ENCODE measurements around the gene CEP85L. TPM values are rescaled to one million over a fixed set of nuclear protein-coding genes. Genes with fewer than 3 reads are reported as not detected.

CEP85L gene
- polyA plus RNA-seq, 1 experiment: 7.4 TPM

DNA sequence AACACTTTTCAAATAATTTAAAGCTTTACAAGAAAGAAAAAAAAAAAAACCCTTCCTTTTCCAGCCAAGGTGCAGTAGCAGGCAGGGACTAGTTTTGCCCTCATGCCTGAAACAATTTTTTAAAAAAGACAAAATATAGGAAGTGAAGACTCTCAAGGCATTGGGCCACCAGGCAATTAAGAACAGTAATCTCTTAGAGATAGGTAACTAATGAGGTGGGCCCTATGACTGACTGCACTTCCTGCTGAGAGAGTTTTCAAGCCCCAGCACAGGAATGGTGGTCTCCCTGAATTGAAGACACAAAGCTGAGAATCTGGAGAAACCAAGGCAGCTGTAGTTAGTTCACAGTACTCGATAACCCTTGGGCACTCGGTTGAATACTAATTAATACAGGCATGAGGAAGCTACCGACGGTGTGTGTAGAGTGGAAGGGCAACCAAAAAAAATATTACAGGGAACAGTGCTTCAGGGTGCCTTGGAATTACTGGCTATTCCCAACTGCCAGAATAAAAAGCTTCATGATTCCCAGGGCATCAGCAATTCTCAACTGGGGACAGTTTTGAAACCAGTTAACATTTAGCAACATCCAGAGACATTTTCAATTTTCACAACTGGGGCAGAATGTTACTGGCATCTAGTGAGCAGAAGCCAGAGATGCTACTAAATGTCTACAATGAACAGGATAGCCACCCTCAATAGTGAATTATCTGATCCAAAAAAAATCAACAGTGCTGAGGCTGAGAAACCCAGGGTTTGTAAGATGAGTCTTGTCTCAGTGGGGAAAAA, 139.3 kb downstream of the CEP85L start:
- no peak for DNase-seq (ENCODE audit: low read depth, low spot score)
- H3K27me3 ChIP-seq (ENCODE audit: control insufficient read depth, insufficient read depth, low read length): no peaks in the 10 kb centered on the region
- H3K4me3 ChIP-seq (ENCODE audit: low read depth, low read length): no peak overlapping the region
- no peaks in the 10 kb centered on the region for H3K9me3 ChIP-seq (ENCODE audit: control insufficient read depth, insufficient read depth, low read length)
- ChIA-PET CTCF (interaction anchor here (0.6 to 5.3 kb wide), 8 partner anchors 21 to 289 kb away, joined by 3 to 102 read pairs (median 4); no protein-coding TSS in a partner anchor), POLR2A (no interaction called here)
- TF ChIP-seq, protein P1, sequence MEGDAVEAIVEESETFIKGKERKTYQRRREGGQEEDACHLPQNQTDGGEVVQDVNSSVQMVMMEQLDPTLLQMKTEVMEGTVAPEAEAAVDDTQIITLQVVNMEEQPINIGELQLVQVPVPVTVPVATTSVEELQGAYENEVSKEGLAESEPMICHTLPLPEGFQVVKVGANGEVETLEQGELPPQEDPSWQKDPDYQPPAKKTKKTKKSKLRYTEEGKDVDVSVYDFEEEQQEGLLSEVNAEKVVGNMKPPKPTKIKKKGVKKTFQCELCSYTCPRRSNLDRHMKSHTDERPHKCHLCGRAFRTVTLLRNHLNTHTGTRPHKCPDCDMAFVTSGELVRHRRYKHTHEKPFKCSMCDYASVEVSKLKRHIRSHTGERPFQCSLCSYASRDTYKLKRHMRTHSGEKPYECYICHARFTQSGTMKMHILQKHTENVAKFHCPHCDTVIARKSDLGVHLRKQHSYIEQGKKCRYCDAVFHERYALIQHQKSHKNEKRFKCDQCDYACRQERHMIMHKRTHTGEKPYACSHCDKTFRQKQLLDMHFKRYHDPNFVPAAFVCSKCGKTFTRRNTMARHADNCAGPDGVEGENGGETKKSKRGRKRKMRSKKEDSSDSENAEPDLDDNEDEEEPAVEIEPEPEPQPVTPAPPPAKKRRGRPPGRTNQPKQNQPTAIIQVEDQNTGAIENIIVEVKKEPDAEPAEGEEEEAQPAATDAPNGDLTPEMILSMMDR (IDR thresholded peaks at IDR 0.05; ENCODE audit: low read depth, low read length): no peak
- no peak overlapping the region for H3K27ac ChIP-seq (ENCODE audit: low read depth, low read length)

DNA sequence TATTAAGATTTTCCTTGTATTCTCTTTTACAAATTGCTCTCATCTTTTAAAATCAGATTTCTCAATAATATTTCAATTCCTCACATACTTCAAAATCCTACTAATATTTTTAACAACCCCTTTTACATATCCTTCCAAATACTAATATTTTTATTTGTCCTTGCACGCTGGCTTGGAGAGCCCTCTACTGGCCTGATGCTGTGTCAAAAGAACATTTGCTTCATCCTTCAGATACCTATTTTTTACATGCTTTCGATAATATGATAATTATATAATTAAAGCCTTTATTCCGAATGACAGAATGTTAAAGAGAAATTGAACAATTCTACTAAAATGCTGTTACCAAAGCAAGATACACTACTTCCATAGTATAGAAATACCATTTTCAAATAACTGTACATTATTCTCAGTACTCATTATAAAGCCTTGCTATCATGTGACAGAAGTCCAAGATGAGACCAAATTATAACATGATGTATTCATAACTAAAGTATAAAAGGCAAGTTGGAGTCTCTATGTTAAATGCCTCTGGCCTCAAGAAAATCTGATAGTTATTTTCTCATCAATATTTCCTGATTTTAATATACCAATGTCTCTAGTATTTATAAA, 142.3 kb downstream of the CEP85L start:
- TF ChIP-seq, protein P1 (IDR thresholded peaks at IDR 0.05; ENCODE audit: low read depth, low read length): peak; percentile 89
- POLR2A ChIA-PET: no interaction called here
- DNase-seq (ENCODE audit: low read depth, low spot score): peak; percentile 4
- no peaks in the 10 kb centered on the region for H3K9me3 ChIP-seq (ENCODE audit: control insufficient read depth, insufficient read depth, low read length)
- H3K27me3 ChIP-seq (ENCODE audit: control insufficient read depth, insufficient read depth, low read length): no peaks in the 10 kb centered on the region
- H3K27ac ChIP-seq (ENCODE audit: low read depth, low read length): no peak overlapping the region
- CTCF ChIA-PET: interaction anchor here (1.0 to 5.3 kb wide), 3 partner anchors 35 to 225 kb away, joined by 3 to 102 read pairs (median 3); no protein-coding TSS in a partner anchor
- H3K4me3 ChIP-seq (ENCODE audit: low read depth, low read length): no peak overlapping the region

DNA sequence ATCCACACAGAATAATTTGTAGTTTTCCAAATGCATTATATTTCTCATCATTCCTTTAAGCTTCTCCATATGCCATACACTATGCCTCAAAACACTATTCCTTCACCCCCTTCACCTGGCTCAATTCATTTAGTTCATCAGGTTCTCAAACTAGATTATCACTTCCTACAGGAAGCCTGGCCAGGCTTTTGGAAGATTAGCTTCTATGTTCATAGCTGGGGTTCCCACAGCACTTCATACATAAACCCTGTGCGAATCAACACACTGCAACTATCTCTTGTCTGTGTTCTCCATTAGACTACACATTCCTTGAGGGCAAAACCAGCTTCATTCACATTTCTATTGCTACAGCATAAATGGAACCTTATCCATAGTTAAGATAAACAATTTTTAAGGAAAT, 143.8 kb downstream of the CEP85L start:
- no peak overlapping the region for H3K4me3 ChIP-seq (ENCODE audit: low read depth, low read length)
- H3K27ac ChIP-seq (ENCODE audit: low read depth, low read length): no peak overlapping the region
- no peak for DNase-seq (ENCODE audit: low read depth, low spot score)
- TF ChIP-seq, protein P1 (IDR thresholded peaks at IDR 0.05; ENCODE audit: low read depth, low read length): no peak
- no peaks in the 10 kb centered on the region for H3K9me3 ChIP-seq (ENCODE audit: control insufficient read depth, insufficient read depth, low read length)
- ChIA-PET CTCF (interaction anchor here (0.8 to 2.2 kb wide), 3 partner anchors 21 to 224 kb away, joined by 3 to 15 read pairs (median 4); no protein-coding TSS in a partner anchor), POLR2A (no interaction called here)
- no peaks in the 10 kb centered on the region for H3K27me3 ChIP-seq (ENCODE audit: control insufficient read depth, insufficient read depth, low read length)

DNA sequence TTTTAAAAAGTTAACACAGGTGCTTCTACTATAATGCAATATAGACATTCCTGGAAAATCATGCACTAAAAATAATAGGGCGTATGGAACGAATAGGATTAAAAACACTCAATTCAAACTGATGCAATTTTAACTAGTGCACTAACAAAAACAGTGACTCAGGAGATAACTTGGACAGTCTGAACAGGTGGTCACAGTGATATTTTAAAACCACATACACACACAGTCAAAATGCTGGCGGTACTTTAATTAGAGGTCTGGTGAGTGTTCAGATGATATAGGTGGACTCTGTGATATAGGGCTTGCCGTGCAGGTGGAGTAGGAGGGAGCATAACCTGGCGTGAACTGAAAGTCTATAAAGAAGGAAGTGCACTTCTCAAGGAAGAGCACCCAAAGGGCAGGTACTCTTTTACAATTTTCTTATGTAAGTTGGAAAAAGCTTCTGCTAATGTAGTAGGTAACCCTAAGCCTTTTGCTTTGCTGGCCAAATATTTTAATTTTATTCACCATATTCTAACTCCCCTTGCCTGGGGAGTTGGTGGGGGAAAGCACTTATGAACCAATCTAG, 145.2 kb downstream of the CEP85L start:
- ChIA-PET POLR2A (no interaction called here), CTCF (interaction anchor here (2.2 kb wide), 1 partner anchor 222 kb away, joined by 15 read pairs; no protein-coding TSS in a partner anchor)
- no peak overlapping the region for H3K27ac ChIP-seq (ENCODE audit: low read depth, low read length)
- H3K27me3 ChIP-seq (ENCODE audit: control insufficient read depth, insufficient read depth, low read length): no peaks in the 10 kb centered on the region
- H3K9me3 ChIP-seq (ENCODE audit: control insufficient read depth, insufficient read depth, low read length): peaks cover 1% of the 10 kb centered on the region; the same call in 1 of the 2 replicates
- DNase-seq (ENCODE audit: low read depth, low spot score): no peak
- H3K4me3 ChIP-seq (ENCODE audit: low read depth, low read length): no peak overlapping the region
- TF ChIP-seq, protein P1 (IDR thresholded peaks at IDR 0.05; ENCODE audit: low read depth, low read length): no peak

DNA sequence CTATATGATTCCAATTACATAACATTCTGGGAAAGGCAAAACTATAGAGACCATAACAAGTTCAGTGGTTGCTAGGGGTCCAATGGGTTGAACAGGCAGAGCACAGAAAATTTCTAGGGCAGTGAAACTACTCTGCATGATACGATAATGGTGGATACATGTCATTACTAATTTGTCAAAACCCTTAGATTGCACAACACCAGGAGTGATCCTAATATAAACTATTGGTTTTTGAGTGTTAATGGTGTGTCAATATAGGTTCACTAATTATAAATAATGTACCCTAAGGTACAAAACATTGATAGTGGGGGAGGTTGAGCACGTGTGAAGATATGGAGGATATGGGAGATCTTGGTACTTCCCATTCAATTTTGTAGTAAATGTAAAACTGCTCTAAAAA, 145.7 kb downstream of the CEP85L start:
- CTCF ChIA-PET: no interaction called here
- DNase-seq (ENCODE audit: low read depth, low spot score): no peak
- POLR2A ChIA-PET: no interaction called here
- TF ChIP-seq, protein P1 (IDR thresholded peaks at IDR 0.05; ENCODE audit: low read depth, low read length): no peak
- no peaks in the 10 kb centered on the region for H3K27me3 ChIP-seq (ENCODE audit: control insufficient read depth, insufficient read depth, low read length)
- no peak overlapping the region for H3K4me3 ChIP-seq (ENCODE audit: low read depth, low read length)
- H3K27ac ChIP-seq (ENCODE audit: low read depth, low read length): no peak overlapping the region
- peaks cover 4% of the 10 kb centered on the region for H3K9me3 ChIP-seq (ENCODE audit: control insufficient read depth, insufficient read depth, low read length)
